RWPE2 (cell line): ENCODE data around the gene SLC2A2.

Source experiments
- ATAC-seq: fragments of 200-7000 bp; cut with Tn5 transposase; 3 replicates; pipeline ENCODE4 v1.9.1; 2021; ENCODE audit warnings: low read depth
- DNase-seq: peaks from one replicate; pipeline ENCODE4 v3.0.0-alpha.2; 2020; ENCODE audit warnings: low spot score
- H3K27ac ChIP-seq: fragments of 450-650 bp; 2 replicates; pipeline ENCODE4 v1.5.1; 2017; ENCODE audit warnings: mild to moderate bottlenecking; ENCODE audit not compliant: poor library complexity, severe bottlenecking
- H3K27me3 ChIP-seq: fragments of 250-450 bp; sonication (Bioruptor Pico); 2 replicates; pipeline ENCODE4 v1.5.1; 2021; ENCODE audit warnings: mild to moderate bottlenecking, moderate library complexity; ENCODE audit not compliant: insufficient read depth, poor library complexity, severe bottlenecking
- H3K36me3 ChIP-seq: fragments of 250-450 bp; sonication (Bioruptor Pico); 2 replicates; pipeline ENCODE4 v1.5.1; 2020; ENCODE audit warnings: low read depth, mild to moderate bottlenecking, moderate library complexity
- H3K4me1 ChIP-seq: fragments of 250-450 bp; sonication (Bioruptor Pico); 2 replicates; pipeline ENCODE4 v1.5.1; 2021; ENCODE audit warnings: mild to moderate bottlenecking, moderate library complexity; ENCODE audit not compliant: insufficient read depth, poor library complexity, severe bottlenecking
- H3K4me3 ChIP-seq: fragments of 250-450 bp; sonication (Bioruptor Pico); 2 replicates; pipeline ENCODE4 v1.5.1; 2021; ENCODE audit warnings: mild to moderate bottlenecking, moderate library complexity; ENCODE audit not compliant: severe bottlenecking
- H3K9me3 ChIP-seq: fragments of 250-450 bp; sonication (Bioruptor Pico); 2 replicates; pipeline ENCODE4 v1.5.1; 2021; ENCODE audit warnings: mild to moderate bottlenecking, moderate library complexity; ENCODE audit not compliant: severe bottlenecking
- CTCF ChIP-seq: fragments of 450-650 bp; IDR thresholded peaks from one replicate; pipeline ENCODE4 v1.5.1; 2017; ENCODE audit warnings: mild to moderate bottlenecking, moderate library complexity; ENCODE audit not compliant: poor library complexity, severe bottlenecking

Gene SLC2A2

GRCh38 chr3:170962411-170962810 lies 64.1 kb downstream of the SLC2A2 start:
- H3K36me3 ChIP-seq, result no peaks in the 10 kb centered on the region
- H3K4me1 ChIP-seq, result no peaks in the 10 kb centered on the region
- H3K9me3 ChIP-seq, result no peaks in the 10 kb centered on the region
- ATAC-seq (no peak), DNase-seq (no peak)
- H3K27me3 ChIP-seq, result no peaks in the 10 kb centered on the region
- H3K4me3 ChIP-seq, result no peak overlapping the region
- H3K27ac ChIP-seq, result no peak overlapping the region
- TF ChIP-seq CTCF, result no peak

GRCh38 chr3:170961616-170962400 lies 64.7 kb downstream of the SLC2A2 start:
- TF ChIP-seq CTCF, result peak; percentile 81
- DNase-seq, result no peak
- Histone ChIP-seq H3K27me3 (no peaks in the 10 kb centered on the region), H3K4me1 (no peaks in the 10 kb centered on the region), H3K9me3 (no peaks in the 10 kb centered on the region), H3K36me3 (no peaks in the 10 kb centered on the region), H3K4me3 (no peak overlapping the region), H3K27ac (no peak overlapping the region)
- ATAC-seq, result no peak

GRCh38 chr3:170959457-170959856 lies 67.1 kb downstream of the SLC2A2 start:
- ATAC-seq (no peak), DNase-seq (no peak)
- no peaks in the 10 kb centered on the region for H3K27me3 ChIP-seq
- H3K27ac ChIP-seq, result no peak overlapping the region
- no peak overlapping the region for H3K4me3 ChIP-seq
- no peaks in the 10 kb centered on the region for H3K9me3 ChIP-seq
- TF ChIP-seq CTCF, result no peak
- no peaks in the 10 kb centered on the region for H3K36me3 ChIP-seq
- H3K4me1 ChIP-seq, result no peaks in the 10 kb centered on the region

GRCh38 chr3:170956647-170957046 lies 69.9 kb downstream of the SLC2A2 start:
- TF ChIP-seq CTCF, result no peak
- no peak for ATAC-seq
- no peaks in the 10 kb centered on the region for H3K4me1 ChIP-seq
- no peak overlapping the region for H3K4me3 ChIP-seq
- H3K27ac ChIP-seq, result no peak overlapping the region
- no peaks in the 10 kb centered on the region for H3K9me3 ChIP-seq
- DNase-seq, result no peak
- no peaks in the 10 kb centered on the region for H3K27me3 ChIP-seq
- H3K36me3 ChIP-seq, result no peaks in the 10 kb centered on the region

- Histone ChIP-seq H3K27me3 (no peaks in the 10 kb centered on the region), H3K36me3 (no peaks in the 10 kb centered on the region), H3K27ac (no peak overlapping the region), H3K4me1 (no peaks in the 10 kb centered on the region), H3K9me3 (no peaks in the 10 kb centered on the region), H3K4me3 (no peak overlapping the region)
- ATAC-seq (no peak), DNase-seq (no peak)
- TF ChIP-seq CTCF, result no peak
Observed at GRCh38 chr3:170953736-170954135, 72.8 kb downstream of the SLC2A2 start.
